NCI-H2196 (cell line): Measurements from ENCODE around the gene ARMCX2.
"Not testable (repeated sequence)": the region's sequence is repeated elsewhere in the genome, so short reads cannot be mapped to it uniquely, and the experiment has no call there.

Source experiments
- DNase-seq: peaks from one replicate; lab custom pipeline; 2025; ENCODE audit not compliant: unreplicated experiment; lab: John Stamatoyannopoulos, UW

ARMCX2 gene

DNA sequence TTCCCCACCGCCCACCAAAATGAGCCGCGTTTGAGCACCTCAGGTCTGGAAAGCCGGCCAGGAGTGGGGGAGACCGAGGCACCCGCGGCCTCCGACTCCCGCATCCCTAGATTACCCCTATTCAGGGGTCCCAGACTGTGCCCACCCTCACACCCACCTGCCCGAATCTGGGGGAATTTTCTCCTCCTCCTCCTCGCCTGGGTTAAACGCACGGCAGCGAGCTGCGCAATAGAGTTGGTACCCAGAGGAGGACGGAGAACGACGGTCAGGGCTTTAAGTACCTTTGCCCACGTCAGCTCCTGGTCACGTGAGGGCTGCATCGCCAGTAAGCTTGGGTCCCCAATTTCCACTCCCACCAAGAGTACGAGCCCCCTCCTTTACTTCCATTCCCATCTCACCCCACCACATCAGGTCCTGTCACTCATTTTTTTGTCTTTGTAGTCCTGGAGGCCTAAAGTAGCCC lies at the start of gene ARMCX2:
Gene ARMCX2, minus strand, starts transcription at position 250 of the 463 bp plus-strand sequence. CDS start 2,262 bp downstream, outside the sequence.
- DNase-seq, result peak; percentile 23

DNA sequence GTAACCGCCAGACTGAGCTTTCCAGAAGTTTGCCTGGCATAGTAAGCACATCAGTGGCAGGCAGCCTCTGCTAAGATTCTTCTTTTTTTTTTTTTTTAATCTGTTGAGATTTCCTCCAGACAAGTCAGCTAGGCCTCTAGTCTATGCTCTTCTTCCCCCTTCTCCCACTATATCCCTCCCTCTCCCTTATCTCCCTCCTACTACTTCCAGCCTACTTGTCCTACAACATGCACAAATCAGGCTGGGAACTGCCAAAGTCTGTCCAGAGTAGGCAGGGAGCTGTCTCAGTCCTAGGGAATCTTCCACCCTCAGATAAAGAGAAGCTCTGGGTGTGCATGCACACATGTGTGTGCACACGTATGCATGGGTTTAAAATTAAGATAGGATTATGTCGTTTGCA lies 49.7 kb upstream of the ARMCX2 start:
- DNase-seq, result no peak

DNA sequence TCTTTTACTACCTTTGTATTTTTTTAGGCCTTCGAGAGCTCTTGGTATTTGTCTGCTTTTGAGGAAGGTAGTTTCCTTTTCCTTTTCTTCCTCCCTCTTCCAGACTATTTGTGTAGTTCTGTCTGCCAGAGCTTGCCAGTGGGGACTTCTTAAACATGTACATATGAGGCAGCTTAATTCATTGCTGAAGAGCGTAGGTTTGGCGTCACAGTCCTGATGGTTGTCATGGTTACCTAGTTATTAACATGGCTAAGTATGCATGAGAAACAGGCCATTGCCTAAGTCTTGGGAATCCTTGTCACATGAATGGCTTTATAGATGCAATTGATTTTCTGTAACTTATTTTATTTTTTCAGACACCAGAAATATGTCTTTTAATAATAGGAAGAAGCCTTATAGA lies 48.5 kb upstream of the ARMCX2 start:
- no peak for DNase-seq

DNA sequence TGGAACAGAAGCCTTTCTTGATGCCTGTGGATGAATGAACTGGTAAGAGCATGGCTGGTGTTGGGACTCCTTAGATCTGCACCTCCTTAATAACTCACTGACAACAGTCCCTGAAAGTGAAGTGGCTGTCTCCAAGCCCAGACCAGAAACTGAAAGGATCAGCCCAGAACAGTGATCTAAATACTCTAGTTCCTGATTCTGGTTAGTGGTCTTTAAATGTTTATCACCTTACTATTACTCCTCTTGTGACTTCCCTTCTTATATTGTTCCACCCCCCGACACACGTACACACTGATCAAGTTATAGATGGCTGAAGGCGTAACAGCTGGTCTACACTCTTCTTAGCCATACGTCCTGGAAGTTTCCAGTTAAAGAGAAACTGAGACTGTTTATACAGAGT lies 33.8 kb upstream of the ARMCX2 start:
- DNase-seq, result no peak

DNA sequence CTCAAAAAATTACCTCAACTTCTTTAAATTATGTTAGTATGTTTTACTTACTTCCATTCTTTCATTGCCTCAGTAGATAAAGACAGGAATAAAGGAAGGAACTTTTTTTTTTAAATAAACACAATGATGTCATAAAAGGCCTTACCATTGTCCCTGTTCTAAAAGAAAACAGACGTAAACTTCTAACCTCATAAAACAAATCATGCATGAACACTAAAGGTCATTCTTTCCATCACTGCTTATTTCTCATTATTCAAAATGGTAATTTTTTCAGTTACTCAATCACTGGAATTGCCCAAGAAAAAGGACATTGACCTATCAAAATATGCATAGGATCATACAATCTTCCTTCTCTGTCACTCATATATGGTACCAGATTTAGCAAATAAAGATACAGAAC lies 32.2 kb upstream of the ARMCX2 start:
- DNase-seq, result no peak

DNA sequence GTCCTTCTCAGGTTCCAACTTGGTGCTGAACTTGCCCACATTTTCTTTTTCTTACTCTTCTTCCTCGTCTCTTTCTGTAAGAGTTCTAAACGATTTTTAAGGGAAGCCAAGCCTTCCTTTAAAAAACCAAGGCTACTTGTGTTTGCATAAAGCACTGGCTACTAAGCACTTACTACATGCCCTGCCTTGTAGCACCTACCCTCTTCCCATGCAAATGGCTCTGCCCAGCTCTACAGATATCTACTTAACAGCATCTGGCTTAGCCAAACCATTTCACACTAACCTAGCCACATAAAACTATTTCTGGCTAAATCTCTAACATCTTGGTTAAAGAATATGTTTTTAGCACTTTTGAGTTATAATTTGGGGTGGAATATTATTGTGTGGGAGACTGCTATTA lies 26.9 kb upstream of the ARMCX2 start:
- DNase-seq, result no peak

DNA sequence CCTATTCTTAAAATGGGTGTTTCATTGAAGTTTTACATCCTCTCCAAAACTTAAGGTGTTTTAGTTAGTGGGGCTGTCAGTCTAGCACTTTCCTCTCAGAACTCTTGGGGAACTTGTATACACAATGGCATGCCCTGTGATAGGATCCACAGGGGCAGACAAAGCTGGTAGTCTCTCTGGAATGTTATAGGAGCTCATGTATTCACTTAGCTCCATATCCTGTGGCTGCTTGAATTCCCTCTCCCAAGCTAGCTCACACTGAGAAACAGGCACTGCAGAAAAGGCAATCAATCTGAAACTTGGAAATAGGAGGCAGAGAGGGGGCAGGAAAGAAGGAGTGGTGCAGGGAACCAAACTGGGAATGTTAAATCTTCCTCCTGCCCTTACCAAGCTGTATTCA lies 26.3 kb upstream of the ARMCX2 start:
- no peak for DNase-seq

DNA sequence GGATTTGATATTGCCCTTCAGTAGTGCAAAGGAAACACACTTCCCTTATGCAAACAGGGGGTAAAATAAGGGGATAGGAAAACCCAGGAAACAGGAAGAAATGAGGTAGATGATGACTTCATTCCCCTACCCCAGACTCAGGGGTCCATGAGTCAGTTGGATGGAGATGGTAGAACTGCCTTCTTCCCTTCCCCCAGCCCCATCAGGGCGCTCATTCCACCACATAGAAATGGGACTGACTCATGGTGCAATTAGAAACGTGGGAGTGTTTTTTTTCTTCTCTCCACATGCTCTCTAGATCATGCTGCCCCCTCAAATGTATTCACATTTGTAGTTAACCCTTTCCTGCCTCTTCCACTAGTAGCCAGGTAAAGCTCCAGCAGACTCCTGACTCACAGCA lies 23.1 kb upstream of the ARMCX2 start:
- no peak for DNase-seq

DNA sequence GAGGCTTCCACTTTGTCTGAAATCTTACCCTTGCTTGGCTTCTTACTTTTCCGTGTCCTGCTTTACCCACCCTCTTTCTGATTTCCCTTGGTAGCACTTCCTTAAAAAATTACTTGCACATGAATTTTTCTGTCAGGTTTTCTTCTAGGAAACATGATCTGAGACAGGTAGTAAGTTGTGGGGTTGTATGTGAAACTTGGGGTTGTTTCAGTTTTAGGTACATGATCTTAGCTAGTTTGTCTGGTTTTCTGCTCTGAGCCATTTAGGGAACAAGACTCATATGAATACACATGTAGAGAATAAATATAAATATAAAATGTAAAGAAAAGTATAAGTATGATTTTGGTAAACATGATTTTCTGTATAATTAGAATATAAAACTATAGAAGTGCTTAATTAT lies 17.4 kb upstream of the ARMCX2 start:
- DNase-seq, result no peak

DNA sequence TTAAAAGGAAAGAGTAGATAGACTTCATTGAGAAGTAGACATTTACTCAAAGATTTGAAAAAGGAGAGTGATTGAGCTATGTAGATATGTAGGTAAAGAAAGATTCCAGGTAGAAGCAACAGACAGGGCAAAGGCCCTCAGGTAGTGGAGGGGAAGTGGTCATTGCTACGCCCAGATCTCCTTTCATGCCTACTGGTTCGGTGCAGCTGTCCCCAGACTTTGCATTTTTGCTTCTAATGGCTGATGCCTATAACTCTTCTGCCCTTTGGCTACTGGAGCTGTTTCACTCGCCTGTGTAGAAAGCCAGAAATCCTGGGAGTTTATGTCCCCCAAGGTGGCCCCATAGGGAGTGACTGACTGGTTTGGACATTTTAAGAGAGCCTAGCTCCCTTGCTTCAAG lies 16.9 kb upstream of the ARMCX2 start:
- no peak for DNase-seq

DNA sequence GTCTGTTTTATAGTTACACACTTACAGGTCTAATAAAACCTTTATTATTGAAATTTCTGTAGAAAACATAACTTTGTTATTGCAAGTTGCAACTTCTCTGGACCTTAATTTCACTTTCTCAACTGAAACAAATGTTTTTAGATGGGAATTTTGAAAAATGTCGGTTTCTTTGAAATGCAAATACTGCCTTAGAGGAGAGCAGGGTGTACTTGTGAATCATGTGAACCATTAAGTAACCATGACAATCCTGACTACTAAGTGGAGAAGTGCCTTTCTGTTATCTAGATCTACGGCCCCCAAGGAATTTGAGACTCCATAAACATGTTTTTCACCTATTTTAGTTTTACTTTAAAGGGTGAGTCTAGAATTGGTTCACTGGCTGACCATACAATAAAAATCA lies 8.5 kb upstream of the ARMCX2 start:
- DNase-seq, result no peak

DNA sequence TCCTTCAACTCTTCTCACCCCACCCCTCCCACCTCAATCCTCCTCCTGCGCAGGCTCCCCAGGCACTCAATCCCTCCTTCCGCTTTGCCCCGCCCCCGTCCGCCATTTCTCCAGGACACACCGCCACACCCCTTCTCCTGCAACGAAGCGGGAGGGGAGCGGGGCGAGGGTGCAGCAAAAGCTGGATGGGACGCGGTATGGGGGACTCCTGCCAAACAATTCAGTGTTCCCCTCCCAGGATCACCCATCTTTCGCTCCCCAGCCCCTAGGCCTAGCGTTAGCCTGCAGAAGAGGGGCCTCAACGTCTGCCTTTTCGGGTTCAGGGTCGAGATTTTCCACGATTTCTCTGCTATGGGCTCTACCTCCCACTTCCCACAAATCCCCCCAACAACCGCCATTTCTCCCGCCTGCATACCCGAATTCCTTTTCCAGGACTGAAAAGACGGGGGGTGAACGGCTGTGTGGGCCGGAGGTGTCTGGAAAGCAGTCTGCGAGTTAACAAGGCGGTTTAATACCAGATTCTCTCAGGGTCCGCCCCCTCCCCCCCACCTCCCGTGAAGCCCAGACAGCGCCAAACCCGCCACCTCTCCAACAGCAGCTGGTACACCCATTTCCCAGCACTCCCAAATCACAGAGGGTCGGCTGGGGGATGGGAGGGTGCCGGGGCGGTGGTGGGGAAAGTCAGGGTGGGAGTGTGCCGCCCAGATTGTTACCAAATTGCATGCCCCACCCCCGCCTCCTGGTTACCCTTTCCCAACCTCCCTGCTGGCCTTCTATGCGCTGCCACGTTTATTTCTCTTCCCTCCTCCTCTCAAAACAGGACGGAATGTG lies 774 bp downstream of the ARMCX2 start:
- peak; percentile 42 for DNase-seq

DNA sequence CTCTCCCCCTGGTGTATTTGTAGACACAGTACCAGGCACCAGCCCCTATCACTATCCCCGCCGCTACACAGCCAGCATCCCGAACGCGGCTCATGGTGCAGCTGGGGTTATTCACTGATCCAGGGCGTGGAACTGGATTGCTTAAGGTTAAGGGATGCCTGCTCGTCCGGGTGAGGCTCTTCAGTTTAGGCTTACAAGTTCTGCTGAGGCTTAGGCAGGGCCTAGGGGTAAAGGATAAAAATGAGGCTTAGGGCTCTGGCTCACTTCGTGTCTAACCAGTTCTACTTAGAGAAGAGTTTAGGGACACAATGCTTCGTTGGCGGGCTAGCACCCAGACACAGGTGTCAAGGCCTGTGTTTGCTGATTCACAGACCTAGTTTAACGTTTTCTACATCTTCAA lies 2.2 kb downstream of the ARMCX2 start:
- DNase-seq, result no peak

DNA sequence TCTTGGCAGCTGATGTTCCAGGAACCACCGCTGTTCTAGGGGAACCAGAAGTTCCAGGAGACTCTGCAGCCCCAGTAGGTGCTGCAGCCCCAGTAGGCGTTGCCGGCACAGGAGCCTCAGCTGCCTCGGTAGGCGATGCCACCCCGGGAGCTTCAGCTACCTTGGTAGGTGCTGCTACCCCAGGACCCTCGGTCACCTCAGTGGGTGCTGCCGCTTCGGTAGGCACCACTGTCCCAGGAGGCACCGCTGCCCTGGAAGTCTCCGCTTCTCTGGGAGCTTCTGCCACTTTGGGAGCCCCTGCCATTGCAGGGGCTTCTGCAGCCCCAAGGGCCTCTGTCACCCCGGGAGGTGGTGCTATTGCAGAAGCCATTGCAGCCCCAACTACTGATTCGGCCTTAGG lies 2.8 kb downstream of the ARMCX2 start:
- no peak for DNase-seq

DNA sequence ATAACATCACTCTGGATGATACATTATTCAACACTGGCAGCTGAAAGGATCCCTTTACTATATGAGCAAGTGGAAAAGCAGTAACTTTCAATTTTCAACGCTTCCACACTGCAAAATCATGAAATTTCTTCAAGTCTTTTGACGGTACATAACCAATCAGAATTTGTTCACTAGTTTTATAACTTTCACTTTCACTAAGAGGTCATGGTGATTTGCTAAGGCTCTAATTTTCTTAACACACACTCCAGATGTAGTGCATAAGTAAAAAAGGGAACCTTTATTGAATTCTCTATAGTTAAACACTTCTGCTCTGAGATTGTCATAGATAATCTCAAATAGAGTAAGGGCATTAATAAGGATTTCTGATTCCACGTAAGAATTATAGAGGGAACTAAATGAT lies 4.1 kb downstream of the ARMCX2 start:
- DNase-seq, result no peak

DNA sequence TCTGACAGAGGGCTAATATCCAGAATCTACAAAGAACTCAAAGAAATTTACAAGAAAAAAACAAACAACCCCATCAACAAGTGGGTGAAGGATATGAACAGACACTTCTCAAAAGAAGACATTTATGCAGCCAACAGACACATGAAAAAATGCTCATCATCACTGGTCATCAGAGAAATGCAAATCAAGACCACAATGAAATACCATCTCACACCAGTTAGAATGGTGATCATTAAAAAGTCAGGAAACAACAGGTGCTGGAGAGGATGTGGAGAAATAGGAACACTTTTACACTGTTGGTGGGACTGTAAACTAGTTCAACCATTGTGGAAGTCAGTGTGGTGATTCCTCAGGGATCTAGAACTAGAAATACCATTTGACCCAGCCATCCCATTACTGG lies 11.9 kb downstream of the ARMCX2 start:
- DNase-seq, result not testable (repeated sequence)

DNA sequence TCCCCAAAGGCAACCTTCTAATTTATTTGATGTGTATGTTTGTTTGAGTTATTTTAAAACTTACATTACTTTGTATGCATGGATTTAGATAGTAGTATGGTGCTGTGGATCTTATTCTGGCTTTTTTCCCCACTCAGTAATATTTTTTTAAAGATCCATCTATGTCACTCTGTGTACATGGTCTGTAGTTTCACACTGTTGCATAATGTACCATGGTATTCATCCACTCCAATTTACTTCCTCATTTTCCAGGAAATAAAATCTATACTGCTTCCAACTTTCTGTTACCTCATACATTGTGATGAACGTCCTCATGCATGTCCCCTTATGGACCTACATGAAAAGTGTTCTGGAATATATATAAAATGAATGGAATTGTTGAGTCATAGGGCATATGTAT lies 17.6 kb downstream of the ARMCX2 start:
- no peak for DNase-seq

DNA sequence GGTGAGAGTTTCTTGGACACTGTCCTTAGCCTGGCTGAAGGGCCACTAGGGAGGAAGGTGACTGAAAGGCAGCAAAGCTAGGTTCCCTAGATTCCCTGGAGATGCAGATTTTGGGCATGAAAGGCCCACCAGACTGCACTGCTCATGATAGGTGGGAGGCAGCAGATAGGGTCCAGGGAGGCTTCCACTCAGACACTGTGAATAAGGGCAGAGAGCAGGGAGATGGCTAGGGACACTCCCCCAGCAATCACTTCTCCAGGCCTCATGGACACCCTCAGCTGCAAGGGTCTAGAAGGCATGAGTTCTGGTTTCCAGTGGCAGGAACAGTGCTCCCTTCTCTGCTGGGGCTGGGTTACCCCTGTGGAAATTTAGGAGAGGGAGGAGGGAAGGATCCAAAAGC lies 20.1 kb downstream of the ARMCX2 start:
- no peak for DNase-seq

DNA sequence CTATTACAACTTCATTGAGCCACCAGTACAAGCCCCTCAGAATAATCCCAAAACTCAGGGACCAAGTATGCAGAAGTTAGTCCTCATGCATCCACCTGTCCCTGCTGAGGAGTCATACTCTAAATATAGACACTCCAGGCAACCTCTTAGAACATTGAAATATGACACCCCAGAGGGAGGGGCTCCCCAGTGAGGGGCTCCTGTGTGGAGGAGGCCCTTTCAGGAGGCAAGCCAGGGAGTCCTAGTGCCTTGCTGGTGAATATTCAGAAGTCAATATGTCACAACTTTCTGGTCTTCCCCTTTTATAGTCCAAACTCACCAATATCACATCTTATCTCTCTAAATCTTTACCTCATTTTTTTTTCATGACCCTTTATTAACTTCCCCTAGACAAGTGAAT lies 40.3 kb downstream of the ARMCX2 start:
- no peak for DNase-seq

DNA sequence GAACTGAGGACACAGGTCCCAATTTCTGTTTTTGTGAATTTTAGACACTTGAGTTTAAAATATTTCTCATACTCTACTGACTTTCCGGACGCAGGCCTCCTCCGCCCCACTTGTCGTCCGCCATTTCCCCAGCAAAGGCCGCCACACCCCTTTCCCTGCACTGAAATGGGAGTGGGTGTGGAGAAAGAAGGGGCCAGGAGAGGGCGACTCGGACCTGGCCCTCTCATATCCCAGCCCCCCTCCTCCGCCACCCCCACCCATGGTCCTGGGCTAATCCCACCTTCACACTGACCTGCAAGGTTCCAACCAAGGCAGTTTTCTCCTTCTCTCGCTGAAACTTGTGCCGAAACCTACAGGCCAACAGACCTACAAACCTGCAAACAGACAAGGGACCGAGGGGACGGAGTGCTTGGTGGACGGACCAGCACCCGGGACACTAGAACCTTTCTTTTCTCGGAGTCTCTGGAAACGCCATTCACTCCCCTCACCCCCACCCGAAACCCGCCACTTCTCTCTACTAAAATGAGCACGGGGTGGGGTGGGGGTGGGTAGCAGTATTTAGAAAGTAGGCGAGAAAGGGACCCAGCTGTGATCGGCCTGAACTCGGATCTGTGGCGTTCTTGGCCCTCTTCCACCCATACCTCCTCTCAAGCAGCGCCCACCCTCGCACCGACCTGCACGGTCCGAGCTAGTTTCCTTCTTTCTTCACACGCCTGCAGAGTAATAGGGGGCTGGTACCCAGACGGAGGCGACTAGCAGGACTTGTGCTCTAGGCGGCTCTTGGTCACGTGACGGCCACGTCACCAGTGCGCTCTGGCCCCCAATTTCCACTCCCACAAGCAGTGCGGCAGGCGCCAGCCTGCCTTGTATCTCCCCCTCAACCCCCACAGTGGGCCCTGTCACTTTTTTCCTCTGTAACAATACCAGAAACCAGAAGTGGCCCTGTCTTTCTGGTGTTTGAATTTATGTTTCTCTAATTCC lies 42.1 kb downstream of the ARMCX2 start, which contains the start of gene ARMCX6:
Gene ARMCX6, minus strand, starts transcription at position 790 of the 981 bp plus-strand sequence. CDS start 1,380 bp downstream, outside the sequence.
- peak; percentile 62 for DNase-seq

DNA sequence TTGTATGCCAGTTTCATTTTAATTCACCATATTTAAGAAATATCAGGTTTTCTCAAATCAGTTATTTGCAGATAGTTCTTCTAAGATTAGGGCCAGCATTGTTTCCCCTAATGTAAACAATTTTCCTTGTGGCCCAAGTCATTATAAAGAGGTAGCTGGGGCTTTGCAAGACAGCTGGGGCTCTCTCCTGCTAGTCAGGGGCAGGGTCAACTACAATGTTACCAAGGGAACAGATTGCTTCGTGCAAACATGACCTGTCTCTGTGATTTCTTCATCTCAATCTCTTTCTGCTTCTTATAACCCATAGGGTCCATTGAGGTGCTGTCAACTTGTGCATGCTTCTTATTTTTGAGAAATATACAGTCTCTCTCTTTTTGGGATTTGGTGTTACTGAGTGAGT lies 53.9 kb downstream of the ARMCX2 start:
- no peak for DNase-seq
